IMR-90 (cell line): ENCODE results near the gene SLC40A1. TPM values are rescaled to one million over a fixed set of nuclear protein-coding genes. Genes with fewer than 3 reads are reported as not detected.

Experiments
- ATAC-seq: fragments of 200-7000 bp; cut with Tn5 transposase; 2 replicates; pipeline ENCODE4 v1.9.1; 2020; ENCODE audit warnings: low read depth, mild to moderate bottlenecking, moderate library complexity
- BruUV-seq: library from RNA; stranded (reverse); fragments of 400-500 nt; replicated peaks from 2 replicates; lab custom pipeline; 2021; lab: Mats Ljungman, UMichigan
- CTCF ChIA-PET: fragments of 300-600 bp; formaldehyde crosslinking; extraction: SDS; loops from one replicate; lab custom pipeline; 2021; ENCODE audit warnings: antibody characterized with exemption; lab: Yijun Ruan, JAX
- POLR2A ChIA-PET: fragments of 300-600 bp; sonication (Branson Sonifier 250); formaldehyde crosslinking; loops from one replicate; lab custom pipeline; 2022; ENCODE audit warnings: antibody characterized with exemption; ENCODE audit not compliant: unreplicated experiment; lab: Charles Lee
- DNase-seq: peaks from one replicate; pipeline ENCODE4 v3.0.0; 2013
- H2AFZ ChIP-seq: replicated peaks from 2 replicates; pipeline ENCODE3; 2013; ENCODE audit warnings: low read length, mild to moderate bottlenecking; ENCODE audit not compliant: poor library complexity
- H2AK5ac ChIP-seq: 2 replicates; pipeline ENCODE4 v1.6.1; 2013; ENCODE audit warnings: low read depth, low read length, inconsistent platforms
- H2AK9ac ChIP-seq: replicated peaks from 2 replicates; pipeline ENCODE3; 2013; ENCODE audit warnings: mild to moderate bottlenecking, low read depth, low read length, moderate library complexity; ENCODE audit not compliant: poor library complexity
- H2BK120ac ChIP-seq: 2 replicates; pipeline ENCODE4 v1.6.1; 2013; ENCODE audit warnings: low read depth, low read length, inconsistent platforms
- H2BK15ac ChIP-seq: 3 replicates; pipeline ENCODE4 v1.6.1; 2013; ENCODE audit warnings: low read depth, low read length, inconsistent platforms
- H2BK20ac ChIP-seq: 2 replicates; pipeline ENCODE4 v1.6.1; 2013; ENCODE audit warnings: low read depth, mild to moderate bottlenecking, inconsistent platforms, low read length, moderate library complexity
- H2BK5ac ChIP-seq: 2 replicates; pipeline ENCODE4 v1.6.1; 2013; ENCODE audit warnings: mild to moderate bottlenecking, low read depth, low read length, inconsistent platforms; ENCODE audit not compliant: poor library complexity, severe bottlenecking
- H3K14ac ChIP-seq: replicated peaks from 2 replicates; pipeline ENCODE4 v1.6.1; 2013; ENCODE audit warnings: low read depth, low read length, inconsistent platforms
- H3K18ac ChIP-seq: 2 replicates; pipeline ENCODE4 v1.6.1; 2013; ENCODE audit warnings: low read depth, low read length, control low read depth
- H3K23ac ChIP-seq: 2 replicates; pipeline ENCODE4 v1.6.1; 2013; ENCODE audit warnings: low read depth, low read length, inconsistent platforms
- H3K27ac ChIP-seq: 2 replicates; pipeline ENCODE4 v1.5.1; 2013; ENCODE audit warnings: mild to moderate bottlenecking, control low read depth, low read length; ENCODE audit not compliant: insufficient read depth
- H3K27me3 ChIP-seq: 2 replicates; pipeline ENCODE4 v1.6.1; 2013; ENCODE audit warnings: low read length; ENCODE audit not compliant: control insufficient read depth, insufficient read depth
- H3K36me3 ChIP-seq: 2 replicates; pipeline ENCODE4 v1.6.1; 2013; ENCODE audit warnings: low read length, mixed read lengths; ENCODE audit not compliant: control insufficient read depth, insufficient read depth
- H3K4ac ChIP-seq: 2 replicates; pipeline ENCODE4 v1.6.1; 2013; ENCODE audit warnings: low read depth, low read length, inconsistent platforms
- H3K4me1 ChIP-seq: 2 replicates; pipeline ENCODE4 v1.6.1; 2013; ENCODE audit warnings: low read length, mixed read lengths; ENCODE audit not compliant: control insufficient read depth, insufficient read depth
- H3K4me2 ChIP-seq: 2 replicates; pipeline ENCODE4 v1.6.1; 2013; ENCODE audit warnings: low read depth, mild to moderate bottlenecking, control low read depth, low read length, moderate library complexity
- H3K4me3 ChIP-seq: 2 replicates; pipeline ENCODE4 v1.5.1; 2013; ENCODE audit warnings: low read depth, mild to moderate bottlenecking, control low read depth, low read length, moderate library complexity; ENCODE audit not compliant: insufficient read depth
- H3K56ac ChIP-seq: 2 replicates; pipeline ENCODE4 v1.6.1; 2013; ENCODE audit warnings: low read length, inconsistent platforms; ENCODE audit not compliant: insufficient read depth; ENCODE audit errors: extremely low read depth
- H3K79me1 ChIP-seq, 2 experiments: 2 replicates each; pipeline ENCODE4 v1.6.1; 2013; ENCODE audit warnings: low read length in 2 of 2, inconsistent platforms in 1 of 2, low read depth in 1 of 2
- H3K9ac ChIP-seq: 2 replicates; pipeline ENCODE4 v1.6.1; 2013; ENCODE audit warnings: low read depth, low read length, control low read depth
- H3K9me1 ChIP-seq: 2 replicates; pipeline ENCODE4 v1.6.1; 2013; ENCODE audit warnings: low read length, inconsistent platforms; ENCODE audit not compliant: insufficient read depth
- H3K9me3 ChIP-seq: 2 replicates; pipeline ENCODE4 v1.6.1; 2013; ENCODE audit warnings: low read length; ENCODE audit not compliant: control insufficient read depth, insufficient read depth
- H4K20me1 ChIP-seq: 2 replicates; pipeline ENCODE4 v1.6.1; 2013; ENCODE audit warnings: low read length, inconsistent platforms; ENCODE audit not compliant: insufficient read depth
- H4K5ac ChIP-seq: 2 replicates; pipeline ENCODE4 v1.6.1; 2013; ENCODE audit warnings: mild to moderate bottlenecking, low read depth, low read length, control low read depth
- H4K8ac ChIP-seq, 2 experiments: 2 replicates each; pipeline ENCODE4 v1.6.1; 2013; ENCODE audit warnings: low read depth in 2 of 2, low read length in 2 of 2, control low read depth in 1 of 2, inconsistent platforms in 1 of 2
- H4K91ac ChIP-seq: 2 replicates; pipeline ENCODE4 v1.6.1; 2013; ENCODE audit warnings: low read depth, low read length, inconsistent platforms; ENCODE audit not compliant: insufficient read depth
- BHLHE40 ChIP-seq: fragments of 150-350 bp; IDR thresholded peaks from 2 replicates; pipeline ENCODE4 v1.6.1; 2016; ENCODE audit warnings: mild to moderate bottlenecking, low read depth, low read length
- CEBPB ChIP-seq: IDR thresholded peaks from 2 replicates; pipeline ENCODE4 v1.6.1; 2012; ENCODE audit warnings: low read depth, low read length, improper control_type of control experiment
- CHD1 ChIP-seq: IDR thresholded peaks from 2 replicates; pipeline ENCODE4 v1.6.1; 2012; ENCODE audit warnings: low read depth, low read length, improper control_type of control experiment
- FOS ChIP-seq: fragments of 150-350 bp; IDR thresholded peaks from 2 replicates; pipeline ENCODE4 v1.6.1; 2016; ENCODE audit warnings: low read depth, low read length
- MAFK ChIP-seq: IDR thresholded peaks from 2 replicates; pipeline ENCODE4 v1.6.1; 2012; ENCODE audit warnings: low read depth, low read length, improper control_type of control experiment
- MAZ ChIP-seq: IDR thresholded peaks from 2 replicates; pipeline ENCODE4 v1.6.1; 2012; ENCODE audit warnings: low read depth, mild to moderate bottlenecking, low read length, improper control_type of control experiment, moderate library complexity, borderline replicate concordance
- MXI1 ChIP-seq: IDR thresholded peaks from 2 replicates; pipeline ENCODE4 v1.6.1; 2012; ENCODE audit warnings: low read depth, mild to moderate bottlenecking, low read length, moderate library complexity, borderline replicate concordance
- NFE2L2 ChIP-seq: fragments of 150-350 bp; IDR thresholded peaks from 2 replicates; pipeline ENCODE4 v1.6.1; 2016; ENCODE audit warnings: low read depth, mild to moderate bottlenecking, low read length
- POLR2A ChIP-seq: IDR thresholded peaks from 2 replicates; pipeline ENCODE4 v1.6.1; 2012; ENCODE audit warnings: mild to moderate bottlenecking, low read depth, low read length
- RAD21 ChIP-seq: IDR thresholded peaks from 2 replicates; pipeline ENCODE4 v1.6.1; 2012; ENCODE audit warnings: low read length, improper control_type of control experiment
- RCOR1 ChIP-seq: IDR thresholded peaks from 2 replicates; pipeline ENCODE4 v1.6.1; 2012; ENCODE audit warnings: mild to moderate bottlenecking, low read length, improper control_type of control experiment; ENCODE audit not compliant: insufficient replicate concordance
- RFX5 ChIP-seq: IDR thresholded peaks from 2 replicates; pipeline ENCODE4 v1.8.0; 2012; ENCODE audit warnings: low read depth, mild to moderate bottlenecking, low read length, moderate library complexity
- SMC3 ChIP-seq: fragments of 150-350 bp; IDR thresholded peaks from 2 replicates; pipeline ENCODE4 v1.6.1; 2016; ENCODE audit warnings: low read depth, mild to moderate bottlenecking, antibody characterized with exemption, low read length, moderate library complexity
- WGBS, 2 experiments: methylation state at CpG; one replicate each; pipeline versions ENCODE4 v1.1.5 to v1.1.7; 2013; ENCODE audit warnings: missing lambda C conversion rate in 2 of 2; ENCODE audit not compliant: insufficient read length in 1 of 2; ENCODE audit errors: extremely low coverage in 2 of 2; 5-methylcytosine and 5-hydroxymethylcytosine counted together
- dilution Hi-C: fragments of 300-500 bp; cut with HindIII; formaldehyde crosslinking; loops from one replicate; pipeline ENCODE4 v1.14.3; 2018; ENCODE audit warnings: low sequenced_read_pairs; ENCODE audit not compliant: unreplicated experiment
- in situ Hi-C: fragments of 300-500 bp; cut with MboI; formaldehyde crosslinking; loops from 3 replicates; pipeline ENCODE4 v1.14.3; 2019; ENCODE audit warnings: low sequenced_read_pairs, inconsistent platforms, mixed read lengths
- intact Hi-C: fragments of 100-400 bp; cut with micrococcal nuclease; formaldehyde crosslinking; loops from 2 replicates; pipeline ENCODE4 v1.10.0; 2022
- polyA plus RNA-seq, 3 experiments: library from polyadenylated mRNA; depleted of rRNA; stranded (reverse); fragments of >200 nt; gene quantifications; 2 replicates each; pipeline ENCODE4 v1.2.3, GENCODE V29; 2012; ENCODE audit warnings: low replicate concordance in 1 of 3
- total RNA-seq: library from RNA; depleted of rRNA; stranded (reverse); fragments of >200 nt; gene quantifications from 2 replicates; pipeline ENCODE4 v1.2.3, GENCODE V29; 2012
- TF ChIP-seq, protein P1 (sequence below): fragments of 150-350 bp; IDR thresholded peaks from 2 replicates; pipeline ENCODE4 v1.6.1; 2017; ENCODE audit warnings: mild to moderate bottlenecking, antibody characterized with exemption, low read length, low read depth
- TF ChIP-seq, protein P2 (sequence below): fragments of 150-350 bp; IDR thresholded peaks from 2 replicates; pipeline ENCODE4 v1.6.1; 2016; ENCODE audit warnings: low read depth, mild to moderate bottlenecking, low read length, moderate library complexity, borderline replicate concordance
- TF ChIP-seq, protein P3 (sequence below): conservative IDR thresholded peaks from 2 replicates; pipeline ENCODE4 v1.5.1; 2012; ENCODE audit warnings: mild to moderate bottlenecking, low read depth, low read length, improper control_type of control experiment

The SLC40A1 gene
- total and polyA plus RNA-seq, 2 of the 4 experiments (the other 2 are of a cell fraction) = 1.5 to 5.0 TPM

DNA sequence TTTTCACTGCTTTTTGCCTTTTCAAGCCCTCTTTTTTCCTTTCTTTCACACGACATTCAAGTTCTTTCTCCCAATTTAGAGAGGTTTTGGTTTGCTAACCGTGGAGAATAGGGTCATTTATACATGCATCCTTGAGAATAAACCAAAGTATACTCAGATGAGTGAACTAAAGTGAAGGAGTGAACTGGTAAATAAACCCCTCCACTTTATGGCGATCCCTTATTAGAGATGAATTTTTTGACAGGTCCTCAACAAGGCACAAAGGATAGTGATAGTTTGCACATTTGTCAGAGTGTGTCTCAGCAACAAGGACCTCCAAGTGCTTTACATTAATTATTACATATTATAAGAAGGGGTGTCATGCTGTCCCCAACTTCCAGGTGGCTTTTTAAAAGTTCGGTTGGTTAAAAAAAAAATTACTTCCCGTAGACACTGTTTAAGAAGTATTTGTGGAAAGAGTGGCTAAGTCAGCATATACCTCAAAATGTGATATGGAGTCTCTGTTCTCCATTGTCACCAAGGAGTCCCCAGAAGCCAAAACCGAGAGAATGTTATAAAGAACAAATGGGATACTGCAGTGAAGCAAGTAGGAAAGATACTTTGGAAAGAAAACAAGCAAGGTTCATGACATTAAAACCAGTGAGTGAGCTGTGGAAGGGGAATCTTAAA is 1.7 kb upstream of the SLC40A1 start:
- no TSS peak for BruUV-seq
- CTCF ChIA-PET = no interaction called here
- Histone ChIP-seq H3K23ac (no peak overlapping the region), H3K56ac (no peak overlapping the region), H2BK20ac (no peak overlapping the region), H3K9ac (no peak overlapping the region), H3K4ac (no peak overlapping the region), H3K4me2 (no peak overlapping the region), H3K27me3 (peaks cover 2% of the 10 kb centered on the region; the same call in 1 of the 2 replicates), H2AK9ac (no peak overlapping the region), H2AFZ (no peak overlapping the region), H3K9me3 (no peaks in the 10 kb centered on the region), H2BK5ac (no peak overlapping the region), H4K91ac (no peak overlapping the region), H3K14ac (no peak overlapping the region), H3K79me1 (no peaks in the 10 kb centered on the region), H4K20me1 (no peaks in the 10 kb centered on the region), H4K5ac (no peak overlapping the region), H3K4me1 (0 out of 2 replicates have a peak, but pooled peaks cover 2% of the 10 kb centered on the region), H3K27ac (no peak overlapping the region), H2BK15ac (no peak overlapping the region), H3K9me1 (peaks cover 5% of the 10 kb centered on the region; the same call in 1 of the 2 replicates), H4K8ac (no peak overlapping the region), H2AK5ac (no peak overlapping the region), H2BK120ac (no peak overlapping the region), H3K36me3 (no peaks in the 10 kb centered on the region), H3K4me3 (no peak overlapping the region), H3K18ac (no peak overlapping the region)
- ATAC-seq (no peak), DNase-seq (no peak)
- TF ChIP-seq, protein P1, sequence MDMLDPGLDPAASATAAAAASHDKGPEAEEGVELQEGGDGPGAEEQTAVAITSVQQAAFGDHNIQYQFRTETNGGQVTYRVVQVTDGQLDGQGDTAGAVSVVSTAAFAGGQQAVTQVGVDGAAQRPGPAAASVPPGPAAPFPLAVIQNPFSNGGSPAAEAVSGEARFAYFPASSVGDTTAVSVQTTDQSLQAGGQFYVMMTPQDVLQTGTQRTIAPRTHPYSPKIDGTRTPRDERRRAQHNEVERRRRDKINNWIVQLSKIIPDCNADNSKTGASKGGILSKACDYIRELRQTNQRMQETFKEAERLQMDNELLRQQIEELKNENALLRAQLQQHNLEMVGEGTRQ = no peak
- TF ChIP-seq CEBPB (no peak), NFE2L2 (no peak), RFX5 (no peak), BHLHE40 (no peak), MAFK (no peak), MAZ (no peak), SMC3 (no peak), CHD1 (no peak), RCOR1 (no peak), FOS (no peak), MXI1 (no peak), RAD21 (no peak), POLR2A (no peak)
- TF ChIP-seq, protein P2, sequence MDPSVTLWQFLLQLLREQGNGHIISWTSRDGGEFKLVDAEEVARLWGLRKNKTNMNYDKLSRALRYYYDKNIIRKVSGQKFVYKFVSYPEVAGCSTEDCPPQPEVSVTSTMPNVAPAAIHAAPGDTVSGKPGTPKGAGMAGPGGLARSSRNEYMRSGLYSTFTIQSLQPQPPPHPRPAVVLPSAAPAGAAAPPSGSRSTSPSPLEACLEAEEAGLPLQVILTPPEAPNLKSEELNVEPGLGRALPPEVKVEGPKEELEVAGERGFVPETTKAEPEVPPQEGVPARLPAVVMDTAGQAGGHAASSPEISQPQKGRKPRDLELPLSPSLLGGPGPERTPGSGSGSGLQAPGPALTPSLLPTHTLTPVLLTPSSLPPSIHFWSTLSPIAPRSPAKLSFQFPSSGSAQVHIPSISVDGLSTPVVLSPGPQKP = no peak
- TF ChIP-seq, protein P3, sequence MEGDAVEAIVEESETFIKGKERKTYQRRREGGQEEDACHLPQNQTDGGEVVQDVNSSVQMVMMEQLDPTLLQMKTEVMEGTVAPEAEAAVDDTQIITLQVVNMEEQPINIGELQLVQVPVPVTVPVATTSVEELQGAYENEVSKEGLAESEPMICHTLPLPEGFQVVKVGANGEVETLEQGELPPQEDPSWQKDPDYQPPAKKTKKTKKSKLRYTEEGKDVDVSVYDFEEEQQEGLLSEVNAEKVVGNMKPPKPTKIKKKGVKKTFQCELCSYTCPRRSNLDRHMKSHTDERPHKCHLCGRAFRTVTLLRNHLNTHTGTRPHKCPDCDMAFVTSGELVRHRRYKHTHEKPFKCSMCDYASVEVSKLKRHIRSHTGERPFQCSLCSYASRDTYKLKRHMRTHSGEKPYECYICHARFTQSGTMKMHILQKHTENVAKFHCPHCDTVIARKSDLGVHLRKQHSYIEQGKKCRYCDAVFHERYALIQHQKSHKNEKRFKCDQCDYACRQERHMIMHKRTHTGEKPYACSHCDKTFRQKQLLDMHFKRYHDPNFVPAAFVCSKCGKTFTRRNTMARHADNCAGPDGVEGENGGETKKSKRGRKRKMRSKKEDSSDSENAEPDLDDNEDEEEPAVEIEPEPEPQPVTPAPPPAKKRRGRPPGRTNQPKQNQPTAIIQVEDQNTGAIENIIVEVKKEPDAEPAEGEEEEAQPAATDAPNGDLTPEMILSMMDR = no peak
- in situ Hi-C loops (no loop called here), dilution Hi-C loops (no loop called here), intact Hi-C loops (loop anchor here (5.0 kb wide), 1 partner anchor 75 kb away; no protein-coding TSS in a partner anchor)
- POLR2A ChIA-PET = no interaction called here
- 100% methylated on average over 1 of the region's 6 CpGs; no CpG with 5 or more reads in 1 of the 2 experiments for WGBS, 2 experiments
